Coronary artery (tissue), 2 donors: Measurements from ENCODE around the gene CAMTA2.

ENCODE experiments used
- DNase-seq: peaks from one replicate; pipeline ENCODE4 v3.0.0-alpha.2; 2017; ENCODE audit warnings: low spot score
- H3K27ac ChIP-seq, 2 donors: fragments of 200-600 bp; sonication (generic); one replicate each; pipeline ENCODE4 v1.5.1; 2016 to 2019
- H3K4me3 ChIP-seq: fragments of 200-600 bp; sonication (generic); 2 replicates; pipeline ENCODE4 v1.5.1; 2016; ENCODE audit warnings: mild to moderate bottlenecking, moderate library complexity
- CTCF ChIP-seq: fragments of 200-600 bp; sonication (generic); IDR thresholded peaks from one replicate; pipeline ENCODE4 v1.5.1; 2019; ENCODE audit warnings: antibody characterized with exemption

CAMTA2 gene

GRCh38 chr17:4987767-4988567, 492 bp upstream of the CAMTA2 start:
- DNase-seq = peak; percentile 75
- Histone ChIP-seq H3K4me3 (peak overlapping the region; percentile 99), H3K27ac (peak overlapping the region; percentile 86 to 98)
- no peak for TF ChIP-seq CTCF

- no peak for DNase-seq
- peak overlapping the region; percentile 86 to 98 for H3K27ac ChIP-seq
- H3K4me3 ChIP-seq = peak overlapping the region; percentile 99
- TF ChIP-seq CTCF = no peak
These were observed 1.1 kb downstream of the CAMTA2 start for GRCh38 chr17:4986403-4986802.

- H3K4me3 ChIP-seq = no peak overlapping the region
- no peak for DNase-seq
These were observed 5.2 kb downstream of the CAMTA2 start for GRCh38 chr17:4982305-4982704.

GRCh38 chr17:4980644-4981216, 6.7 kb downstream of the CAMTA2 start:
- DNase-seq = no peak
- H3K27ac ChIP-seq = no peak overlapping the region
- TF ChIP-seq CTCF = peak; percentile 66
- no peak overlapping the region for H3K4me3 ChIP-seq

More at GRCh38 chr17:4982305-4982704, 5.2 kb downstream of the CAMTA2 start:
- H3K27ac ChIP-seq = no peak overlapping the region
- TF ChIP-seq CTCF = no peak

- Histone ChIP-seq H3K4me3 (no peak overlapping the region), H3K27ac (no peak overlapping the region)
- TF ChIP-seq CTCF = no peak
- DNase-seq = no peak
These were observed 8.7 kb downstream of the CAMTA2 start for GRCh38 chr17:4978726-4979125.

- TF ChIP-seq CTCF = no peak
- DNase-seq = no peak
- no peak overlapping the region for H3K4me3 ChIP-seq
- H3K27ac ChIP-seq = peak overlapping the region; percentile 47 to 50
These were observed 13.3 kb downstream of the CAMTA2 start for GRCh38 chr17:4974115-4974670.
